CD4-positive, alpha-beta T cell (primary cell): ENCODE data around the gene WNT5B. TPM values are rescaled to one million over a fixed set of nuclear protein-coding genes. Genes with fewer than 3 reads are reported as not detected.

Source experiments
- ATAC-seq: fragments of 200-7000 bp; cut with Tn5 transposase; one replicate; pipeline ENCODE4 v1.10.0; 2022; ENCODE audit warnings: mild to moderate bottlenecking; ENCODE audit not compliant: poor library complexity
- CTCF ChIA-PET: fragments of 350-600 bp; sonication (Branson Sonifier 250); formaldehyde crosslinking; loops from one replicate; lab custom pipeline; 2021; ENCODE audit warnings: antibody characterized with exemption, inconsistent platforms; lab: Charles Lee
- POLR2A ChIA-PET: fragments of 350-600 bp; sonication (Branson Sonifier 250); formaldehyde crosslinking; loops from one replicate; lab custom pipeline; 2021; ENCODE audit warnings: antibody characterized with exemption, inconsistent platforms; lab: Charles Lee
- DNase-seq, 14 experiments: peaks; one replicate each; pipeline ENCODE4 v3.0.0-alpha.2; 2013 to 2020; ENCODE audit warnings: mixed read lengths in 2 of 14
- H3K27ac ChIP-seq, 2 donors: one replicate each; pipeline versions ENCODE4 v1.5.1 to v1.7.0; 2013; ENCODE audit warnings: low read length in 2 of 2, low read depth in 1 of 2, mild to moderate bottlenecking in 1 of 2
- H3K27me3 ChIP-seq, 2 experiments: 1 replicate in 1 of 2; 2 replicates in 1 of 2; pipeline versions ENCODE4 v1.6.1 to v1.7.0; 2013; ENCODE audit warnings: low read length in 2 of 2, control low read depth in 1 of 2, mild to moderate bottlenecking in 1 of 2, moderate library complexity in 1 of 2; ENCODE audit not compliant: insufficient read depth in 2 of 2, control insufficient read depth in 1 of 2
- H3K36me3 ChIP-seq: one replicate; pipeline ENCODE4 v1.6.1; 2013; ENCODE audit warnings: low read length, control low read depth; ENCODE audit not compliant: insufficient read depth
- H3K4me1 ChIP-seq: one replicate; pipeline ENCODE4 v1.6.1; 2013; ENCODE audit warnings: low read length, control low read depth; ENCODE audit not compliant: insufficient read depth
- H3K4me3 ChIP-seq: one replicate; pipeline ENCODE4 v1.5.1; 2013; ENCODE audit warnings: mild to moderate bottlenecking, low read length, moderate library complexity
- H3K9me3 ChIP-seq, 2 experiments: 1 replicate in 1 of 2; 2 replicates in 1 of 2; pipeline versions ENCODE4 v1.6.1 to v1.7.0; 2013; ENCODE audit warnings: low read length in 2 of 2, mild to moderate bottlenecking in 2 of 2, control low read depth in 1 of 2, moderate library complexity in 1 of 2; ENCODE audit not compliant: control insufficient read depth in 1 of 2, insufficient read depth in 1 of 2
- H3K27ac Mint-ChIP-seq: one replicate; pipeline ENCODE4 v1.8.0; 2020; ENCODE audit warnings: mixed read lengths
- H3K27me3 Mint-ChIP-seq: one replicate; pipeline ENCODE4 v1.8.0; 2021; ENCODE audit warnings: mixed read lengths
- H3K36me3 Mint-ChIP-seq: one replicate; pipeline ENCODE4 v1.8.0; 2021; ENCODE audit warnings: low read depth, mixed read lengths
- H3K4me1 Mint-ChIP-seq: one replicate; pipeline ENCODE4 v1.8.0; 2021; ENCODE audit warnings: low read depth, mixed read lengths
- H3K4me3 Mint-ChIP-seq: one replicate; pipeline ENCODE4 v1.8.0; 2020; ENCODE audit warnings: mild to moderate bottlenecking, mixed read lengths
- H3K9me3 Mint-ChIP-seq: one replicate; pipeline ENCODE4 v1.8.0; 2020; ENCODE audit warnings: mixed read lengths
- intact Hi-C, 2 experiments: fragments of 100-400 bp; cut with DNase I in 1 of 2; cut with micrococcal nuclease in 1 of 2; formaldehyde crosslinking; loops; one replicate each; pipeline versions ENCODE4 v1.15.1 to v1.9.0; 2023 to 2025; cut with DNase I, micrococcal nuclease
- total RNA-seq, 174 experiments: library from RNA in 2 of 174; stranded (reverse) in 2 of 174; gene quantifications; one replicate each; pipeline ENCODE4 v1.2.3 and lab custom pipeline; 2021 to 2026
- TF ChIP-seq, protein P1 (sequence below): fragments of 200-600 bp; IDR thresholded peaks from one replicate; pipeline ENCODE4 v1.8.0; 2022; ENCODE audit warnings: antibody characterized with exemption, mild to moderate bottlenecking

Gene WNT5B
- total RNA-seq, 2 experiments from 2014 or later = not detected

DNA sequence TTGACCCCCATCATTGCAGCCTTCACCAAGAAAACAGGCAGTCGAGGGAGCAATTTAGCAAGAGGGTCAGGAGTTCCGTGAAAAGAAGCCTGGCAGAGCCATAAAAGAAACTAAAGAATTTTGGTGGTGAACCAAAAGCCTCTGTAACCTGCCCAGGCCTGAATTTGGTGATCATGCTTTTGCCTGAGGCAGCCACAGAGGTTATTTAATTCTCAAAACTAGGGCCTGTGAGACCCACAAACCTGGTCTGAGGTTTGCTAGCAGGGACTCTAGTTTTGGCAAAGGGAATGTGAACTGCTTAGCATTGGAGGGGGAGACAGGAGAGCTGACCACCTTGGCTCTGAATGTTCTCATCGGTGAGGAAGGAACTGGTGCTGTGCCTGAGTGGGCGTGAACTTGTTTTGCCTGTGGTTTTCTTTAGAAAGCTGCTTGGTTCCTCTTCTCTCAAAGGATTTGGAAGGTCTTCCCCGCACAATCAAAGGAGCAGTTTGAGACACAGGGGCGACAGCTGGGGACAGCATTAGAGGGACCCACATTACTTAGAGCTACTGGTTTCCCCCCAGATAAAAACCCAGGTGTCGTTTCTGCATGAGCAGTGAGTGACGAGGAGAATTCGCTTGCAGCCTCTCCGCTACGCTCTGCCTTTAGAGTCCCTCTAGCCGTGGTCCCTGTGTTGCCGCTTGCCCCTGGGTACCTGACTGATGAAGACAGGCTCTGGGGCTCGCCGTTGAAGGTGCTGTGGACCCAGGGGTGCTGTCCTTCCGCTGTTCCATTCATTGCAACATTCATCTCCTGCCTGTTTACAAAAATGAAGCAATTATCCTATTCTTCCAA is 12.6 kb upstream of the WNT5B start:
- Mint-ChIP-seq H3K27me3 (peaks cover 5% of the 10 kb centered on the region), H3K9me3 (no peaks in the 10 kb centered on the region), H3K4me3 (no peak overlapping the region), H3K36me3 (no peaks in the 10 kb centered on the region), H3K4me1 (no peaks in the 10 kb centered on the region), H3K27ac (no peak overlapping the region)
- ATAC-seq = no peak
- intact Hi-C loops = no loop called here
- Histone ChIP-seq H3K9me3 (no peaks in the 10 kb centered on the region), H3K4me1 (no peaks in the 10 kb centered on the region), H3K27ac (no peak overlapping the region), H3K4me3 (no peak overlapping the region), H3K27me3 (no peaks in the 10 kb centered on the region), H3K36me3 (no peaks in the 10 kb centered on the region)
- DNase-seq = no peak
- CTCF ChIA-PET = no interaction called here
- TF ChIP-seq, protein P1, sequence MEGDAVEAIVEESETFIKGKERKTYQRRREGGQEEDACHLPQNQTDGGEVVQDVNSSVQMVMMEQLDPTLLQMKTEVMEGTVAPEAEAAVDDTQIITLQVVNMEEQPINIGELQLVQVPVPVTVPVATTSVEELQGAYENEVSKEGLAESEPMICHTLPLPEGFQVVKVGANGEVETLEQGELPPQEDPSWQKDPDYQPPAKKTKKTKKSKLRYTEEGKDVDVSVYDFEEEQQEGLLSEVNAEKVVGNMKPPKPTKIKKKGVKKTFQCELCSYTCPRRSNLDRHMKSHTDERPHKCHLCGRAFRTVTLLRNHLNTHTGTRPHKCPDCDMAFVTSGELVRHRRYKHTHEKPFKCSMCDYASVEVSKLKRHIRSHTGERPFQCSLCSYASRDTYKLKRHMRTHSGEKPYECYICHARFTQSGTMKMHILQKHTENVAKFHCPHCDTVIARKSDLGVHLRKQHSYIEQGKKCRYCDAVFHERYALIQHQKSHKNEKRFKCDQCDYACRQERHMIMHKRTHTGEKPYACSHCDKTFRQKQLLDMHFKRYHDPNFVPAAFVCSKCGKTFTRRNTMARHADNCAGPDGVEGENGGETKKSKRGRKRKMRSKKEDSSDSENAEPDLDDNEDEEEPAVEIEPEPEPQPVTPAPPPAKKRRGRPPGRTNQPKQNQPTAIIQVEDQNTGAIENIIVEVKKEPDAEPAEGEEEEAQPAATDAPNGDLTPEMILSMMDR = no peak
- POLR2A ChIA-PET = no interaction called here

- H3K4me1 ChIP-seq = no peaks in the 10 kb centered on the region
- no peak overlapping the region for H3K4me3 ChIP-seq
- no peak overlapping the region for H3K4me3 Mint-ChIP-seq
- no peaks in the 10 kb centered on the region for H3K9me3 Mint-ChIP-seq
- H3K27ac ChIP-seq = no peak overlapping the region
- TF ChIP-seq, protein P1 = no peak
- H3K36me3 Mint-ChIP-seq = no peaks in the 10 kb centered on the region
- no peaks in the 10 kb centered on the region for H3K9me3 ChIP-seq
- ATAC-seq (no peak), DNase-seq (no peak)
- intact Hi-C loops = no loop called here
- no peaks in the 10 kb centered on the region for H3K4me1 Mint-ChIP-seq
- H3K36me3 ChIP-seq = no peaks in the 10 kb centered on the region
- peaks cover 6% of the 10 kb centered on the region for H3K27me3 Mint-ChIP-seq
- CTCF ChIA-PET = no interaction called here
- H3K27ac Mint-ChIP-seq = no peak overlapping the region
- POLR2A ChIA-PET = no interaction called here
- H3K27me3 ChIP-seq = no peaks in the 10 kb centered on the region
These were observed 10.5 kb upstream of the WNT5B start for GRCh38 chr12:1618489-1618888.

DNA sequence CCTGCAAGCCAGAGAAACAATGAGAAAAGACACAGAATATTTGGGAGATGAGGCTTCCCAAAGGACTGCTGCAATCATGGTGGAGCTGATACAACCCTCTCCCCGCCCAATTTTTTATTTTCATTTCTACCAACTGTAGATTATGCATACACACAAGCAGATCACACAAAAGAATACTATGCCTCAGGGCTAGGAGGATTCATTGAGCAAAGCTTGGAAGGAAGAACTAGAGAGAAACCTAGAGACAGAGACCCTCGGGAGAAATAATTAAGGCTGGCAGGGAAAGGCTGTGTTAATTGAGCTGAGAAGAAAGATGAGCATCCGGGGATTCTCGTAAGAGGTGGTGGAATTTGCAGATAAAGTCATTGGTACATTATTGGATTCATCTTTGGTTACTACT is 9.9 kb upstream of the WNT5B start:
- Mint-ChIP-seq H3K27me3 (peaks cover 9% of the 10 kb centered on the region), H3K27ac (no peak overlapping the region), H3K4me3 (no peak overlapping the region), H3K36me3 (no peaks in the 10 kb centered on the region), H3K9me3 (no peaks in the 10 kb centered on the region), H3K4me1 (no peaks in the 10 kb centered on the region)
- DNase-seq (no peak), ATAC-seq (no peak)
- no peaks in the 10 kb centered on the region for H3K4me1 ChIP-seq
- ChIA-PET CTCF (no interaction called here), POLR2A (no interaction called here)
- H3K9me3 ChIP-seq = no peaks in the 10 kb centered on the region
- H3K4me3 ChIP-seq = no peak overlapping the region
- intact Hi-C loops = no loop called here
- H3K27me3 ChIP-seq = no peaks in the 10 kb centered on the region
- TF ChIP-seq, protein P1 = no peak
- H3K36me3 ChIP-seq = no peaks in the 10 kb centered on the region
- H3K27ac ChIP-seq = no peak overlapping the region
